Lower lobe of right lung (tissue), 2 donors: ENCODE measurements around the gene ERLIN1. TPM values are rescaled to one million over a fixed set of nuclear protein-coding genes. Genes with fewer than 3 reads are reported as not detected.

Experiments
- ATAC-seq, 2 donors: fragments of 200-7000 bp; cut with Tn5 transposase; one replicate each; pipeline ENCODE4 v1.9.1; 2020 to 2022; ENCODE audit warnings: mild to moderate bottlenecking in 2 of 2, moderate library complexity in 2 of 2
- DNase-seq: peaks from one replicate; pipeline ENCODE4 v3.0.0-alpha.2; 2020
- H3K27ac ChIP-seq: fragments of 200-600 bp; one replicate; pipeline ENCODE4 v1.8.0; 2022
- H3K27me3 ChIP-seq: fragments of 200-600 bp; one replicate; pipeline ENCODE4 v1.8.0; 2022; ENCODE audit warnings: low read depth
- H3K36me3 ChIP-seq: fragments of 200-600 bp; one replicate; pipeline ENCODE4 v1.8.0; 2022; ENCODE audit warnings: mild to moderate bottlenecking
- H3K4me1 ChIP-seq: fragments of 200-600 bp; one replicate; pipeline ENCODE4 v1.8.0; 2022
- H3K4me3 ChIP-seq: fragments of 200-600 bp; one replicate; pipeline ENCODE4 v1.8.0; 2022; ENCODE audit warnings: mild to moderate bottlenecking
- H3K9me3 ChIP-seq: fragments of 200-600 bp; one replicate; pipeline ENCODE4 v1.8.0; 2022
- CTCF ChIP-seq: fragments of 200-600 bp; IDR thresholded peaks from one replicate; pipeline ENCODE4 v1.8.0; 2022; ENCODE audit warnings: antibody characterized with exemption, mild to moderate bottlenecking
- intact Hi-C: fragments of 100-400 bp; cut with DNase I; formaldehyde crosslinking; loops from one replicate; pipeline ENCODE4 v1.11.0; 2022
- total RNA-seq: library from RNA; stranded (reverse); fragmentation: NEBNext Ultra II Directional; extraction: Animal tissue kit (Norgen Biotek cat#: 25700); gene quantifications from one replicate; pipeline ENCODE4 v1.2.1, GENCODE V29; 2021
- donor health status: DM: no; HTN: yes; CAD: no; lungs with severe emphysema.

The ERLIN1 gene
- total RNA-seq, 1 donor from 2014 or later, result 31.9 TPM

- Histone ChIP-seq H3K9me3 (no peaks in the 10 kb centered on the region), H3K27ac (no peak overlapping the region), H3K27me3 (no peaks in the 10 kb centered on the region), H3K4me1 (no peaks in the 10 kb centered on the region), H3K4me3 (no peak overlapping the region), H3K36me3 (peaks cover 59% of the 10 kb centered on the region)
- DNase-seq (no peak), ATAC-seq (no peak)
- TF ChIP-seq CTCF, result no peak
- intact Hi-C loops, result no loop called here
Measured at GRCh38 chr10:100158044-100158805, 27.6 kb downstream of the ERLIN1 start.

GRCh38 chr10:100157156-100157555 lies 28.7 kb downstream of the ERLIN1 start:
- H3K27ac ChIP-seq, result no peak overlapping the region
- intact Hi-C loops, result no loop called here
- no peaks in the 10 kb centered on the region for H3K4me1 ChIP-seq
- DNase-seq (no peak), ATAC-seq (no peak)
- no peaks in the 10 kb centered on the region for H3K27me3 ChIP-seq
- H3K36me3 ChIP-seq, result peaks cover 59% of the 10 kb centered on the region
- no peak for TF ChIP-seq CTCF
- H3K4me3 ChIP-seq, result no peak overlapping the region
- no peaks in the 10 kb centered on the region for H3K9me3 ChIP-seq

GRCh38 chr10:100155936-100156335 lies 29.9 kb downstream of the ERLIN1 start:
- no peak overlapping the region for H3K27ac ChIP-seq
- TF ChIP-seq CTCF, result no peak
- no peaks in the 10 kb centered on the region for H3K9me3 ChIP-seq
- intact Hi-C loops, result no loop called here
- DNase-seq (no peak), ATAC-seq (no peak)
- no peaks in the 10 kb centered on the region for H3K4me1 ChIP-seq
- H3K4me3 ChIP-seq, result no peak overlapping the region
- H3K27me3 ChIP-seq, result no peaks in the 10 kb centered on the region
- H3K36me3 ChIP-seq, result peaks cover 69% of the 10 kb centered on the region

GRCh38 chr10:100154666-100155065 lies 31.2 kb downstream of the ERLIN1 start:
- no peak overlapping the region for H3K4me3 ChIP-seq
- H3K27me3 ChIP-seq, result no peaks in the 10 kb centered on the region
- ATAC-seq (no peak), DNase-seq (no peak)
- no peak overlapping the region for H3K27ac ChIP-seq
- no peaks in the 10 kb centered on the region for H3K4me1 ChIP-seq
- no peaks in the 10 kb centered on the region for H3K9me3 ChIP-seq
- intact Hi-C loops, result no loop called here
- no peak for TF ChIP-seq CTCF
- H3K36me3 ChIP-seq, result peaks cover 81% of the 10 kb centered on the region

GRCh38 chr10:100153239-100153825 lies 32.5 kb downstream of the ERLIN1 start:
- no peak for TF ChIP-seq CTCF
- Histone ChIP-seq H3K27me3 (no peaks in the 10 kb centered on the region), H3K36me3 (peaks cover 84% of the 10 kb centered on the region), H3K4me1 (no peaks in the 10 kb centered on the region), H3K27ac (no peak overlapping the region), H3K9me3 (no peaks in the 10 kb centered on the region), H3K4me3 (no peak overlapping the region)
- intact Hi-C loops, result no loop called here
- DNase-seq (no peak), ATAC-seq (no peak)
